A673 (cell line): ENCODE measurements around the gene CYBC1. TPM values are rescaled to one million over a fixed set of nuclear protein-coding genes. Genes with fewer than 3 reads are reported as not detected.

Experiments
- BruUV-seq: library from RNA; stranded (reverse); fragments of 400-500 nt; replicated peaks from 2 replicates; lab custom pipeline; 2021; lab: Mats Ljungman, UMichigan
- CTCF ChIA-PET: fragments of 300-600 bp; sonication (Branson Sonifier 250); formaldehyde crosslinking; loops from one replicate; lab custom pipeline; 2022; ENCODE audit warnings: antibody characterized with exemption; lab: Charles Lee
- POLR2A ChIA-PET: fragments of 300-600 bp; sonication (Branson Sonifier 250); formaldehyde crosslinking; loops from one replicate; lab custom pipeline; 2022; ENCODE audit warnings: antibody characterized with exemption; ENCODE audit not compliant: low non-redundant PET; lab: Charles Lee
- DNase-seq: peaks from one replicate; pipeline ENCODE4 v3.0.0-alpha.2; 2015; ENCODE audit warnings: low spot score
- H3K27ac ChIP-seq: fragments of 200-600 bp; sonication (generic); 2 replicates; pipeline ENCODE4 v1.5.1; 2016; ENCODE audit warnings: mixed run types, low read depth, mild to moderate bottlenecking, mixed read lengths, antibody characterized with exemption, low read length; ENCODE audit not compliant: poor library complexity, severe bottlenecking
- H3K27me3 ChIP-seq: fragments of 200-600 bp; sonication (generic); replicated peaks from 2 replicates; pipeline ENCODE4 v1.6.1; 2017; ENCODE audit warnings: mixed run types, low read depth, mild to moderate bottlenecking, mixed read lengths, antibody characterized with exemption, low read length; ENCODE audit not compliant: insufficient read depth, poor library complexity
- H3K36me3 ChIP-seq: fragments of 200-600 bp; sonication (generic); 2 replicates; pipeline ENCODE4 v1.6.1; 2016; ENCODE audit warnings: mixed run types, mild to moderate bottlenecking, mixed read lengths, antibody characterized with exemption, low read length; ENCODE audit not compliant: insufficient read depth, poor library complexity, severe bottlenecking
- H3K4me1 ChIP-seq: fragments of 200-600 bp; sonication (generic); 2 replicates; pipeline ENCODE4 v1.6.1; 2017; ENCODE audit warnings: mixed run types, mild to moderate bottlenecking, mixed read lengths, antibody characterized with exemption, low read length; ENCODE audit not compliant: insufficient read depth, poor library complexity, severe bottlenecking
- H3K4me3 ChIP-seq: fragments of 200-600 bp; sonication (generic); 2 replicates; pipeline ENCODE4 v1.5.1; 2016; ENCODE audit warnings: low read depth, mixed run types, mild to moderate bottlenecking, mixed read lengths, low read length; ENCODE audit not compliant: poor library complexity, severe bottlenecking
- H3K9me3 ChIP-seq: fragments of 200-600 bp; sonication (generic); 2 replicates; pipeline ENCODE4 v1.6.1; 2016; ENCODE audit warnings: mixed run types, low read depth, mild to moderate bottlenecking, mixed read lengths, antibody characterized with exemption, low read length; ENCODE audit not compliant: poor library complexity, severe bottlenecking
- CTCF ChIP-seq: fragments of 300-800, 200-600 bp; sonication (generic); conservative IDR thresholded peaks from 2 replicates; pipeline ENCODE4 v1.5.1; 2017; ENCODE audit warnings: low read depth, mild to moderate bottlenecking, antibody characterized with exemption, low read length, moderate library complexity, mixed read lengths
- EZH2 ChIP-seq: fragments of 200-600 bp; sonication (generic); IDR thresholded peaks from 2 replicates; pipeline ENCODE4 v1.6.1; 2017; ENCODE audit warnings: borderline replicate concordance, low read depth, mild to moderate bottlenecking, mixed read lengths, antibody characterized with exemption, low read length; ENCODE audit not compliant: poor library complexity, severe bottlenecking
- intact Hi-C: fragments of 100-400 bp; cut with micrococcal nuclease; formaldehyde crosslinking; loops from one replicate; pipeline ENCODE4 v1.10.0; 2022; ENCODE audit not compliant: unreplicated experiment
- total RNA-seq: library from RNA; stranded (reverse); gene quantifications from 2 replicates; pipeline ENCODE4 v1.2.3, GENCODE V29; 2021

The CYBC1 gene
- total RNA-seq, 1 experiment from 2014 or later = 72.8 TPM

DNA sequence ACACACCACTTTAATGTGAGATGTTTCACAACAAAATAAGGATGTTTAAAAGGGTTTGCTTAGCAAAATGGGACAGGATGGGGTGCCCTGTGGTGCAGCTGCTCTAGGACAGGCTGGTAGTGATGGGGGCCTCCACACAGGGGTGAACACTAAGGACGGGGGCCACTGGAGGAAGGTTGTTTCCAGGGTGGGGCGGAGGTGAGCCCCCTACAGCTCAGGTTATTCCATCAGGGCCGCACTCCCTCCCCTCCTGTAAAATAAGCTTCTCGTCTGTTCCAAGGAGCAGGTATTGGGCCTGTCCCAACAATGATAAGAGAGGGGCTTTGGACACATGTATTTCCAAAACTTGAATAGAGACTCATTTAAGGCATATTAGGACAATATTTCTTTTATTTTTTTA lies 34.3 kb downstream of the CYBC1 start:
- no peak overlapping the region for H3K4me3 ChIP-seq
- H3K36me3 ChIP-seq = peaks cover 2% of the 10 kb centered on the region
- peaks cover 8% of the 10 kb centered on the region for H3K4me1 ChIP-seq
- no peak for DNase-seq
- intact Hi-C loops = loop anchor here (10.0 kb wide), 1 partner anchor 171 kb away; no protein-coding TSS in a partner anchor
- no peaks in the 10 kb centered on the region for H3K27me3 ChIP-seq
- ChIA-PET CTCF (no interaction called here), POLR2A (no interaction called here)
- no peak overlapping the region for H3K27ac ChIP-seq
- no TSS peak for BruUV-seq
- TF ChIP-seq CTCF = no peak
- TF ChIP-seq EZH2 = no peak
- no peaks in the 10 kb centered on the region for H3K9me3 ChIP-seq

- ChIA-PET POLR2A (no interaction called here), CTCF (no interaction called here)
- TF ChIP-seq CTCF (no peak), EZH2 (no peak)
- Histone ChIP-seq H3K9me3 (no peaks in the 10 kb centered on the region), H3K27ac (no peak overlapping the region), H3K4me1 (peaks cover 8% of the 10 kb centered on the region), H3K4me3 (no peak overlapping the region), H3K36me3 (peaks cover 2% of the 10 kb centered on the region), H3K27me3 (no peaks in the 10 kb centered on the region)
- no peak for DNase-seq
- BruUV-seq = no TSS peak
- intact Hi-C loops = loop anchor here (10.0 kb wide), 1 partner anchor 171 kb away; no protein-coding TSS in a partner anchor
Observed at GRCh38 chr17:82415786-82416185, 34.8 kb downstream of the CYBC1 start.

- H3K9me3 ChIP-seq = no peaks in the 10 kb centered on the region
- H3K4me3 ChIP-seq = no peak overlapping the region
- H3K27me3 ChIP-seq = no peaks in the 10 kb centered on the region
- DNase-seq = no peak
- ChIA-PET CTCF (interaction anchor here (1.1 kb wide), 1 partner anchor 173 kb away, joined by 3 read pairs; no protein-coding TSS in a partner anchor), POLR2A (no interaction called here)
- intact Hi-C loops = loop anchor here (10.0 kb wide), 1 partner anchor 171 kb away; no protein-coding TSS in a partner anchor
- peaks cover 8% of the 10 kb centered on the region for H3K4me1 ChIP-seq
- TF ChIP-seq EZH2 (no peak), CTCF (no peak)
- peaks cover 2% of the 10 kb centered on the region for H3K36me3 ChIP-seq
- BruUV-seq = no TSS peak
- no peak overlapping the region for H3K27ac ChIP-seq
Observed at GRCh38 chr17:82415336-82415735, 35.2 kb downstream of the CYBC1 start.
